ENCODE results near the gene GABBR2.
"Not testable (repeated sequence)": the region's sequence is repeated elsewhere in the genome, so short reads cannot be mapped to it uniquely, and the experiment has no call there.

GABBR2 gene

DNA sequence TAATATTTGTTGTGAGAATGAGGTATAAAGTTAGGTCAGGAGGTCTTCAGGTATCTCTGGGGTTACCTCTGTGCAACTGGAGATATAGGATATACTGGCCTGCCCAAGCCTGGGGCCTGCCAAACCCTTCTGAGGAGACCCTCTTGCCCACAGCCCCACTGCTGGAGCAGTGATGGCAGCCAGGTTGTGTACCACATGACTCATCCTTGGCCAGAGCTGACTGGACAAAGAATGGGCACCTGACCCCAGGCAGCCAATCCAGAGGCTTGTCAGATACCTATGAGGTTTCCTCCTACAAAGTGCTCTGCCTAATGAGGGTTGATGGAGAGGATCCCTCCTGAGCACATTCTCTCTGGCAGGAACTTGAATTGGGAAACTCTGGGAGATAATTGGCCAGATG lies 397.2 kb downstream of the GABBR2 start:
- DNase-seq, result no peak

DNA sequence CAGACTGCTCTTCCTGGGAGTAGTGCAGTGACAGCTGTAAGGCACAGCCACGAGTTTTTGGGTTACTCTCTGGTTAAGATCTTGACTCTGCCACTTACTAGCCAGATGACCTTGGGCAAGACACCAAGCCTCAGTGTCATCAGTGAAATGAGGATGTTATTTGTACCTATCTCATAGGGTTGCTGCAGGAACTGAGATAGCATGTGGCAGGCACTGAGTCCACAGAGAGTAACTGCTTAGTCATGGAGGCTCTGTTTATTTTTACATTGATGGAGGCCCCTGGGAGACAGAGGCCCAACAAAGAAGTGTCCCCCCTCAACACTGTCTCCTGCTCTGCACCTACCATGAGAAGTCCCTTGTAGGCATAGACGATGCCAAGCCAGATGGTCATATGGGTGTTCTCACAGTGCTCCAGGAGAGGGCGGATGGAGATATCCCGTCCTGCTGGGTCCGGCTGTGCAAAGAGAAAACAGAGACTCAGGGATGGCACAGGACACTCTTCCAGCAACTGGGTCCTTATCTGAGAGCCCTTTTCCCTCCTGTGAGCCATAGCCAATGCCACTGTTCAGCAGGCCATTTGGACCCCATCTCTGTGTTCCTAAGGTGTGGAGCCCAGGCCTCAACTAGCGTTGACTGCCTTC lies 397.9 kb downstream of the GABBR2 start:
- DNase-seq, result no peak

- no peak for DNase-seq
These were observed 402.2 kb downstream of the GABBR2 start for GRCh38 chr9:98306384-98307145.

DNA sequence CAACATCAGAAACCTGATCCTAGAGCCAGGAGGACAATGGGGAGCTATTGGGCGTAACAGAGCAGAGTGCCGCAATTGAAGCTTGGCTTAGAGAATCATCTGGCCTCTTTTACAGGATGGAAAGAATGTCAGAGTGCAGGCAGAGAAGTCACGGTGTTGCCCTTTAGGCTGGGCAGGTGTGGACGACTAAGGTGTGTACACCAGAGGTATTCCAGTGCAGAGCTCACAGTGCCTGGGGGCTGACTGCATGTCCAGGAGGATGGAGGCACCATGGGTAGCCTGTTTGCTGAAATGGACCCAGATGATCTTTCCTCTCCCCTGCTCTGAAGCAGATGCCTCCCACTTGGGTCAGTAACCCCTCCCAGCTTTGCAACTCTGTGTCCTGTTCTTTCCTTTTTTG lies 404.4 kb downstream of the GABBR2 start:
- no peak for DNase-seq

DNA sequence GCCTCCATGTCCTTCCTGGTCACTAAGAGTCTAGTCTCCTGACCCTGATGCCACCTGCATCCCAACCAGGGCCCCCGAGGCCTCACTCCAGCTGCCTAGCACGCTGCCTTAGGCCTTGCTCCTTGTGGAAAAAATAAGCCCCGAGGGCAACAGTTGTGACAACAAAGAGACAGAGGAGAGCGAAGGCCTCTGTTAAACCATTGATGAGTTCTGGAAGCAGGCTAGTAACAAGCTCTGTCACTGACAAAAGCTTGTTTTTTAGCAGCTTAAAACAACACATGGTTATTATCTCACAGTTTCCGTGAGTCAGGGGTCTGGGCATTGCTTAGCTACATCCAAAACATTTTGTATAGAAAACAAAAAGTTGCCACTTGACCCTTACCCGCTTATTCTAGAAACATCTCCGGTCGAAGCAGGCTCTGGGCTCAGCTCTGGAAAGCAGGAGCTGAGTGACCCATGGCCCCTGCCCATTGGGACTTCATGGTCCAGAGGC lies 405.1 kb downstream of the GABBR2 start:
- DNase-seq, result no peak

DNA sequence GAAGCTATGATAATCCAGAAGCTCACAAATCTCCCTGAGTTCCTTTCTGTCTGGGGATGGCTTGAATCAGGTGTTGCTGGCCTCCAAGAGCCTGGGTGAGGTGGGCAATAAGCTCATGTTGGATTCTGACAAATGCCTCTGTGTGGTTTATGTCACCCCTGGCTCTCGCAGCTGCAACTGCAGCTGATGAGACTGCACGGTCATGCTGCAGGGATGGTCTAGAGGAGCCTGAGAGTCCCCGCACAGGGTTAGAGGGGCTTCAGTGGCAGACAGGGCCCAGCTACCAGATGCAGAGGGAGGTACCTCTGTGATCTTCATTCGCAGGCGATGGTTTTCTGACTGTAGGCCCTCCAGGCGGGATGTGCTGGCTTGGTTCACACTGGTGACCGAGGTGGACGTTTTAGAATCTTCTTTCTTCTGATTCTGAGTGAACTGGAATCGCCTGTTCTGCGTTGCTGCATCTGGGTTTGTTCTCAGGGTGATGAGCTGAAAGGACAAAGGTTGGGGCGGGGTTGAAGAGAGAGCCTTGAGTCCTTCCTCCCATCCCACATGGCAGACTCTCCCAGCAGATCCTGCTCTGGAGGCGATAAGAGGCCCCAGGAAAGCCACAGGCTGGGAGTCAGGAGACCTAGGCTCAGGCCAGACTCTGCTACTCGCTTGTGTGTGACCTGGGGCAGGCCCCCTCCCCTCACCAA lies 405.6 kb downstream of the GABBR2 start:
- no peak for DNase-seq

DNA sequence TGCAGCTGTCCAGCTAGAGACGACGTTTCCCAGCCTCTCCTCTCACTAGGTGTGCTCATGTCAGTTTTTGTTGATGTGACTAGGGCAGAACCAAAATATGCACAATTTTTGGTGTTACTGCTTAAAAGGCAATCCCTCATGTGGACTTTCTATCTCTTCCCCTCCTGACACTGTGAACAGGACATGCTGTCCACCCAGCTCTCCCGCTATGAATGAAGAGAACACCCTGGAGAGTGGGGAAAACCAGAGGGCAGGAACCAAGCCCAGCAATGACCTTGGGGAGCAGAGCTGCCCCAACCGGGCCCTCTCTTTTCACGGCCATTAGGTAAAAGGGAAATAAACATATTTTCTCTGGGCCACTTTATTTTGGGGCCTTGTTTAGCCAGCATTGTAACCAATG lies 406.6 kb downstream of the GABBR2 start:
- DNase-seq, result no peak

- no peak for DNase-seq
These were observed 408.1 kb downstream of the GABBR2 start for GRCh38 chr9:98300611-98301010.

- DNase-seq, result no peak
These were observed 410.3 kb downstream of the GABBR2 start for GRCh38 chr9:98298476-98298875.

DNA sequence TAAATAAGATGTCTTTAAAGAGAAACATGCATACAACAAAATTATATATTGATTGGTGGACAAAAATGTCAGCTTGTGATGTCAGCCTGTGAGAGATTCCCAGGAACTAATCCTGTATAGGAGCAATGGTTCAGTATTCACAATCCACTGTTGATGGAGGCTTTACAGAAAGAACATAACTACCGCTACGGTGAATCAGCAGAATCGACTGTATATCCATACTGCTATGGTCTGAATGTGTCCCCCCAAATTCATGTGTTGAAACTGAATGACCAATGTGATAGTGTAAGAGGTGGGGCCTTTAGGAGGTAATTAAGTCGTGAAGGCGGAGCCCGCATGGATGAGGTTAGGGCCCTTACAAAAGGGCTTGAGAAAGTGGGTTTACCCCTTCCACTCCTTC lies 412.9 kb downstream of the GABBR2 start:
- no peak for DNase-seq

GRCh38 chr9:98291820-98292219 lies 416.9 kb downstream of the GABBR2 start:
- no peak for DNase-seq

GRCh38 chr9:98290411-98290810 lies 418.3 kb downstream of the GABBR2 start:
- DNase-seq, result no peak

- no peak for DNase-seq
These were observed 419.0 kb downstream of the GABBR2 start for GRCh38 chr9:98289614-98290201.

DNA sequence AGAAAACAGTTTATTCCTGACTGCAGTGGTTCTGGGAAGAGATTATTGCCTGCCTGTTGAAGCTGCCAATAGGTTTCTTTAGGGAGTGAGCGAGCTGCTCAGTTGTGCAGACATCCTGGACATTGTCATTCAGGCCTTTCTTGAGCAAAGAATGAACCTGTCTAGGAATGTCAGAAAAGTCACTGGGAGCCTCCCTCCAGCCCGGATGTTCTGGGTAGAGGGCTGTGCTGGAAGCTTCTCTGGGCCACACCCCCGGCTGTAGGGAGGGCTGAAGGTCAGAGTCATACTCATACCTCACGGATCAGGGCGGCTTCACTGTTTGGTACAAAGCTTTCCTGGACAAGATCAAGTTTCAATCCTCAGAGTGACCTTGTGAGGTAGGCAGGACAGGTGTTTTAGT lies 419.9 kb downstream of the GABBR2 start:
- no peak for DNase-seq

DNA sequence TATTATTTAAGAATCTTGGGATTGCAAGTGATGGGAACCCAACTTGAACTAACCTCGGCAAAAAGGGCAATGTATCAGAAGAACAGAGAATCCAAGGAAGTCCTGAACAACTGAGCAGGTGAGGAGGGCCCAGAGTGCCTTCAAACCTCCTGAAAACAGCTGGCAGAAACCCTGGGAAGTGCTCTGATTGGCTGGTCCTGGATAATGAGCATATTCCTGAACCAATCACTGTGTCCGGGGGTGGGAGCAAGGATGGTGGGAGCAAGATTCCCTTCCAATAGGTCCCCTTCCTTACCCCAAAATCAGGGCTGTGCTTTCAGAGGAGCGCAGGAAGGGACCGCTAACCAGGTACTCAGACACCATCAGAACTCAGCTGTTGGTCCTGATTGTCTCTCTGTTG lies 421.4 kb downstream of the GABBR2 start:
- DNase-seq, result no peak

- DNase-seq, result no peak
These were observed 423.3 kb downstream of the GABBR2 start for GRCh38 chr9:98285446-98285845.

DNA sequence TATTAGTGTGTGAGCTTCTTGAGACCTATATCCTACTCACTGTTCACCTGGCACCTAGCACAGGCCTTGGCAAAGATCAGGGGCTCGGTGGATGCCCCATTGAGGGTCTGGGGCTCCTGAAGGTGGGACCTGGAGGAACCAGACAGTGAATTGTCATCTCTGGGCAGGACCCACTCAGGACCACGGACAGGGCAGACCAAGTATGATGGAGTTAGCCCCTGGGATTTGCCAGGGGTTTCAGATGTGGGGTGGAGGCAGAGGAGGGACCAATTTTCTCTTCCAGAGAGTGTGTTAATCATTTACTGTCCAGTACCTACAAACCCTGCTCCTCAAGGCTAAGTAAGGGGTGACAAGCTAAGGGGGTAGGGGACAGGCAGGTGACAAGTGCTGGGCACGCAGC lies 424.0 kb downstream of the GABBR2 start:
- no peak for DNase-seq

- DNase-seq, result not testable (repeated sequence)
These were observed 425.6 kb downstream of the GABBR2 start for GRCh38 chr9:98283143-98283542.

DNA sequence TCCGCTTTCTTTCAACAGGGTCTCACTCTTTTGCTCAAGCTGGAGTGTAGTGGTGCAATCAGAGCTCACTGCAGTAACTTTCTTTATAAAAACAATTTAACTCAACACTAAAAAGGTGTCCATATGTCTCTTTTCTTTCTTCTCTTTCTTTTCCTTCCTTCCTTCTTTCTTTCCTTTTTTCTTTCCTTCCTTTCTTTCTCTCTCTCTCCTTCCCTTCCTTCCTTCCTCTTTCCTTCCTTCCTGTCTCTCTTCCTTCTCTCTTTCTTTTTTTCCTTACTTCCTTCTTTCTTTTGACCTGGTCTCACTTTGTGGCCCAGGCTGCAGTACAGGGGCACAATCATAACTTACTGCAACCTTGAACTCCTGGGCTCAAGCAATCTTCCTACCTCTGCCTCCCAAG lies 427.5 kb downstream of the GABBR2 start:
- no peak for DNase-seq

- DNase-seq, result no peak
These were observed 428.2 kb downstream of the GABBR2 start for GRCh38 chr9:98280574-98280973.

DNA sequence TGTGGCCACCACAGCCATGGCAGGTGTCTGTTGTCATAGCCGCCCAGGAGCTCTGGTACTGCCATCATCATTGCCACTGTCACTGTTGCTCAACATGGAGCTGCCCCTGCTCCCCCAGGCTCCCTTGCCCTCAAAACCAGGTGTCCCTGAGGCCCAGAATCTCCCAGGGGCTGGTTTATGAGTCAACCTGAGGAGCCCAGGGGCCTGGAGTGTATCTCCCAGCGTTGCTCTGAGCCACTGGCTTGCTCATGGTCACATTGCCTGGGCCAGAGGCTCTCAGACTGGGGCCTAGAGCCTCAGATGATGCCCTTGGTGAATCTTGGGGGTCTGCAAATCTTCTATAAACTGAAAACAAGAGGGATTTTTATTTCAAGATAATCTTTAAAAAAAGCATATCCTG lies 428.6 kb downstream of the GABBR2 start:
- no peak for DNase-seq

DNA sequence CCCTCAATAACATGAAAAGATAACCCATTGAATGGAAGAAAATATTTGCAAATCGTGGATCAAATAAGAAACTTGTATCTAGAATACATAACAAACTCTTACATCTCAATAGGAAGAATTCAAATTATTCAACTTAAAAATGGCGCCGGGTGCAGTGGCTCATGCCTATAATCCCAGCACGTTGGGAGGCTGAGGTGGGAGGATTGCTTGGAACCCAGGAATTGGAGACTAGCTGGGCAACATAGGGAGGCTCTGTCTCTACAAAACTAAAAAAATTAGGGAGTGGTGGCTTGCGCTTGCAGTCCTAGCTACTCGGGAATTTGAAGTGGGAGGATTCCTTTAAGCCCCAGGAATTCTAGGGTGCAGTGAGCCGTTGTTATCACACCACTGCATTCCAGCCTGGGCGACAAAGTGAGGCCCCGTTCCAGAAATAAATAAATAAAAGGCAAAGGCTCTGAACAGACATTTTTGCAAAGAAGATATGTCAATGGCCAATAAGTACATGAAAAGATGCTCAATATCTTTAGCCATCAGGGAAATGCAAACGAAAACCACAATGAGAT lies 431.7 kb downstream of the GABBR2 start:
- DNase-seq, result no peak

GRCh38 chr9:98275159-98275558 lies 433.6 kb downstream of the GABBR2 start:
- no peak for DNase-seq
